Urothelium cell line (cell line): ENCODE results near the gene NUP62.
A peak's percentile ranks its signal among the peaks of the same experiment; 100 is the strongest.
"Not testable (repeated sequence)": the region's sequence is repeated elsewhere in the genome, so short reads cannot be mapped to it uniquely, and the experiment has no call there.

Source experiments
- DNase-seq: peaks from one replicate; pipeline ENCODE4 v3.0.0; 2011; ENCODE audit warnings: low spot score, mixed read lengths
- FAIRE-seq: peaks from 2 replicates; lab custom pipeline; 2011; peaks lifted over from hg19 to GRCh38; lab: Jason Lieb, UNC

The NUP62 gene

DNA sequence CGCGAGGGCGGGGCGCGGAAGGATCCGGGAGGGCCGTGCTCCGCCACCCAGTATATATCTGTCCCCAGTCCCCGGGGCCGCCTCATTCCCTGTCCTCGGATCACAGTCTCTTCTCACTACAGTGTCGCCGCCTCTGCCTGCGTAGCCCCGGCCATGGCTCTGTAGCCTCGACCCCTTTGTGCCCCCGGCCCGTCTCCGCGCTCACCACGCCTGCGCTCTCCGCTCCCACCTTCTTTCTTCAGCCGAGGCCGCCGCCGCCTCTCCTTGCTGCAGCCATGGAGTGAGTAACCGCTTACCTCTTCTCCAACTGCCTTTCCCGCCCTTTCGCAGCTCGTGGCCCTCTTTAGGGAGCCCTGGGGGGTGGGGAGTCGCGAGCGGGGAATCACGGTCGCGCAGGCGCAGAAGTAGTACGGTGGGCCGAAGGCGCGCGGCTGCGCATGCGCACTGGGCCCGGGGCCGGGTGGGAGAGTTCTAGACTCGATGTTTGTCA lies at the start of gene NUP62, which contains the start of gene ATF5:
NUP62 (minus strand) TSS at position 384 of the 490 bp plus-strand sequence. CDS start 19,697 bp downstream, outside the sequence.
ATF5 (plus strand) TSS at position 85 of the 490 bp plus-strand sequence. CDS start 1,646 bp downstream, outside the sequence.
- FAIRE-seq (peak; percentile 81), DNase-seq (peak; percentile 96)

- FAIRE-seq: no peak
- DNase-seq: no peak
Observed at GRCh38 chr19:49978324-49978723, 49.0 kb upstream of the NUP62 start.

DNA sequence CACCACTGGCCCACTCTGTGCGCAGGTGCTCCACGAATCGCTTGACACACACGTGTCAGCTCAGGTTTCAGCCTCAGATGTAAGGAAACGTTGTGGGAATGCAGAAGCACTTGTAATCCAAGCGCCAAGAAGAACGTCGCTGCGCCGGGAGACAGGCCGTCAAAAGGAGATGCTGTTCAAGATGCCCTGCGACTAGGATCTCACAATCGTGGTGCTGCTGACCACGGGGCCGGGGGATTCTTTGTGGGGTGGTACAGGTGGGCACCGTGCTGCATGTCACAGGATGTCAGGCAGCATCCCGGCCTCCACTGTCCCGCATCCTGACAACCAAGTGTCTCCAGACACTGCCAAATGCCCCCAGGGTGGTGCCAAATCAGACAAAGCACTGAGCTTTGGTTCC lies 48.6 kb upstream of the NUP62 start:
- no peak for FAIRE-seq

DNA sequence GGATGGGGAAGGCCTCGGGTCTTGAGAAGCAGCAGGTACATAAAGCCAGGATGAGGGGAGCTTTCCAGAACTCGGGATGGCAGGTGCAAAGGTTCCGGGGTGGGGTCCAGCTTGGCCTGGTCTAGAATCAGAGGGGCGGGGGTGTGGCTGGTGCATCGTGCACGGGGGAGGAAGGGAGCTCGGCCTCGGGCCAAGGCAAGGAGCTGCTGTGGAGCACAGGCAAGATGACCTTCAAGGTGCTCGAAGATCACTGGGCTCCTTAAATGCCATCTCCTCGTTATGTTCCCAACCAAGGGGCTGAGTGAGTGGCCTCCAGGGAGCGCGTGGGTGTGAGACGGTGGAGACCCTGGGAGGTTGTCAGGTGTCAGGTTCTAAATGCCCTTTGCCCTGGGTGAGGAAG lies 47.8 kb upstream of the NUP62 start:
- no peak for DNase-seq
- no peak for FAIRE-seq

More for the DNA sequence above, 48.6 kb upstream of the NUP62 start:
- no peak for DNase-seq

DNA sequence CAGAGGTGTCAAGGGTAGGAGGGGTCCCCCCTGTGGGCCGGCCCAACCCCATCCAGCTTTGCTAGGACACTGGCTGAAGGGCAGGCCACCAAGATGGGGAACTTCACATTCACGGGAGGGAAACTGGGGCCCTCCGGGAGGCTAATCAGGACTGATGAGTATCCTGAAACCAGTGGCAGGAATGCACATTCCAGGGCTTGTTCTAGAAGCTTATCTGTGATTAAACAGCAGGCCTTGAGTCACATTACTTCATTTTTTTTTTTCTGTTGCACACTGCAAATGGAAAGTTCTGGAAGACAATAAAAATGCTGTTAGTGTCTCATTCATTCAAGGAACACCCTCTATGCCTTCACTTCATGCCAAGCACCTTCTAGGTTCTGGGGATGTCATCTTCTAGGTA lies 47.2 kb upstream of the NUP62 start:
- FAIRE-seq: no peak
- DNase-seq: no peak

- DNase-seq: no peak
- no peak for FAIRE-seq
Observed at GRCh38 chr19:49975051-49975450, 45.7 kb upstream of the NUP62 start.

GRCh38 chr19:49973987-49974386 lies 44.7 kb upstream of the NUP62 start:
- FAIRE-seq (no peak), DNase-seq (no peak)

DNA sequence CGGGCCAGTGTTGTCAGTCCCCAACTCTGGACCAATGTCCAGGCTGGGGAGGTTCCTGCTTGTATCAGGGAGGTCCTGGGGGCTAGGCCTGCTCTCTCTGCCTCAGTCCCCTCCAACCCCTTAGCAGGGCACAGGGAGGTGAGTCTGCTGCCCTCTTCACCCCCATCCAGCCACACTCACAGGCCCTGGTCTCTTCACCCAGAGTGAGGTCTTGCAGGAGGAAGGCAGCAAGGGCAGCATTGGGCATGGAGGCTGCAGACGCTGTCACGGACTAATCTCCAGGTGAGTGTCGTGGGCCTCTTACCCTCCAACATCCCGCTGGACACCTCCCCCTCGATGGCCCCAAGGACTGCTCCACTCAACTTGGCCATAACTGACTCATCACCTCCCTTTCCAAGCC lies 43.5 kb upstream of the NUP62 start:
- FAIRE-seq (no peak), DNase-seq (no peak)

DNA sequence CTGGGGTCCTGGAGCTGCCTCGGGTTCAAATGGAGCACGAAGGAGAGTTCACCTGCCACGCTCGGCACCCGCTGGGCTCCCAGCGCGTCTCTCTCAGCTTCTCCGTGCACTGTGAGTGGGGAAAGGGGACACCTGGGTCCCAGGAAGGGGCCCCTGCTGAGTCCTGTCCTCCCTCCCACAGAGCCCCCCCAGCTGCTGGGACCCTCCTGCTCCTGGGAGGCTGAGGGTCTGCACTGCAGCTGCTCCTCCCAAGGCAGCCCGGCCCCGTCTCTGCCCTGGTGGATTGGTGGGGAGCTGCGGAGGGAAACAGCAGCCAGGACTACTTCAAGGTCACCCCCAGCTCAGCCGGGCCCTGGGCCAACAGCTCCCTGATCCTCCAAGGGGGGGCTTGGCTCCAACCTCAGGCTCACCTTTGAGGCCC lies 42.7 kb upstream of the NUP62 start:
- DNase-seq (no peak), FAIRE-seq (no peak)

DNA sequence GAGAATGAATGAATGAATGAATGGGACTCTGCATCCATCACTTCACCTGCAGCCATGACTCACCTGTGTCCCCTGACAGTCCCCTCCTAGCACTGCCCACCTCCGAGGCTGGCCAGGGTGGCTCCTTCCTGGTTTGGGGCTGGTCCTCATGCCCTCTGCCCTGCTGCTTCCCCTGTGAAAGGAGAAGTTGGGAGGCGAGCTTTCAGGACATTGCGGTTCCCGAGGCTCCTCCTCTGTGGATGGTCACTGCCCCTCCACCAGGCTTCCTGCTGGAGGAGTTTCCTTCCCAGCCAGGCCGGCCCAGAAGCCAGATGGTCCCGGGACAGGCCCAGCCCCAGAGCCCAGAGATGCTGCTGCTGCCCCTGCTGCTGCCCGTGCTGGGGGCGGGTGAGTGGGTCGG lies 40.1 kb upstream of the NUP62 start:
- FAIRE-seq: not testable (repeated sequence)

DNA sequence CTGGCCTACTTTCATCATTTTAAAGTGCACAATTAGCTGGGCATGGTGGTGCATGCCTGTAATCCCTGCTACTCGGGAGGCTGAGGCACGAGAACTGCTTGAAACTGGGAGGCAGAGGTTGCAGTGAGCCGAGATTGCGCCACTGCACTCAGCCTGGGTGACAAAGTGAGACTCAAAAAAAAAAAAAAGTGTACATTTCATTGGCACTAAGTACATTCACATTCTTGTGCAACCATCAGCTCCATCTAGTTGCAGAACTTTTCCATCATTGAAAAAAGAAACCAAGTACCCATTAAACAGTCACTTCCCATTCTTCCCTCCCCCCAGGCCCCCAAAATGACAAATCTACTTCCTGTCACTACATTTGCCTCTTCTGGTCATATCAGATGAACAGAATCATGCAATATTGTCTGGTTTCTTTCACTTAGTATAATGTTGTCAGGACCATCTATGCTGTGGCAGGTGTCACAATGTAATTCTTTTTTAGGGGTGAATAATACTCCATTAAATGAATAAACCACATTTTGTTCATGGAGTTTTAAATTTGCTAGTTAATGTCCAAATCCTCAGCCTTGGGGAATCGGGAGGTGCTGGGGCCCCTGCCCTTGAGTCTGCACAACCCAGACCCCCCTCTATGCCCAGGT lies 39.1 kb upstream of the NUP62 start:
- DNase-seq: no peak
- no peak for FAIRE-seq

More for the DNA sequence above, 40.1 kb upstream of the NUP62 start:
- DNase-seq: not testable (repeated sequence)

- FAIRE-seq, DNase-seq: not testable (repeated sequence)
Observed at GRCh38 chr19:49960980-49961379, 31.7 kb upstream of the NUP62 start, which contains the start of gene SIGLEC11. Gene SIGLEC11 (minus strand): TSS chr19:49961172. CDS start chr19:49961081, 91 bp downstream.

DNA sequence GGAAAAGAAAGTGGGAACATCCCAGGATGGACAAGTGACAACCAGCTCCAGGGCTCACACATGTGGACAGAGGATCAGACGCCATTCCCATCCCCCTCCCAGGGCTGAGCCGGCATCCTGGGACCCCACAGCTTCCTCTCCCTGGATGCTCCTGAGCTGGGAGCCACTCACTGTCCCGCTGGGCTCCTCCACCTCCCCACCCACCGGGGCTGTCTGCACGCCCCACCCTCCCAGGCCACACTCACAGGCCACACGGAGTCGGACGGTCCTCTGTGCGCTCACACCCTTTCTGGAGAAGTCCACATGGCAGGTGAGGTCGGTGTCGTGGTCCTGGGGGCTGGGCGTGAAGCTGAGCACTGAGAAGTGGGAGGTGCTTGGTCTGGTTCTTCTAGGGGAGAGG lies 30.6 kb upstream of the NUP62 start:
- FAIRE-seq, DNase-seq: not testable (repeated sequence)

DNA sequence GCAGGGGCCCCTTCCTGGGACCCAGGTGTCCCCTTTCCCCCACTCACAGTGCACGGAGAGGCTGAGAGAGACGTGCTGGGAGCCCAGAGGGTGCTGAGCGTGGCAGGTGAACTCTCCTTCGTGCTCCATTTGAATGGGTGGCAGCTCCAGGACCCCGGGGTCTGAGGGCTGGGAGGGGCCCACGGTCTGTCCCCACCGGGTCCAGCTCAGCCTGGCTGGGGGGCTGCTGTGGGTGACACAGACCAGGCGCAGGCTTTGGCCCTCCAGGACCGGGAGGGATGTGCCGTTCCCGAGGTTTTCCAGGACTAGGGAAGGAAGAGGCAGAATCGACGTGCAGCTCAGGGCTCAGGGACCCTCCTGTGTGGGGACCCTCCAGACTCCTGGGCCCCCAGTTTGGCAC lies 29.3 kb upstream of the NUP62 start:
- not testable (repeated sequence) for FAIRE-seq

GRCh38 chr19:49958144-49958543 lies 28.8 kb upstream of the NUP62 start:
- not testable (repeated sequence) for FAIRE-seq, DNase-seq

More for the DNA sequence above, 29.3 kb upstream of the NUP62 start:
- not testable (repeated sequence) for DNase-seq

DNA sequence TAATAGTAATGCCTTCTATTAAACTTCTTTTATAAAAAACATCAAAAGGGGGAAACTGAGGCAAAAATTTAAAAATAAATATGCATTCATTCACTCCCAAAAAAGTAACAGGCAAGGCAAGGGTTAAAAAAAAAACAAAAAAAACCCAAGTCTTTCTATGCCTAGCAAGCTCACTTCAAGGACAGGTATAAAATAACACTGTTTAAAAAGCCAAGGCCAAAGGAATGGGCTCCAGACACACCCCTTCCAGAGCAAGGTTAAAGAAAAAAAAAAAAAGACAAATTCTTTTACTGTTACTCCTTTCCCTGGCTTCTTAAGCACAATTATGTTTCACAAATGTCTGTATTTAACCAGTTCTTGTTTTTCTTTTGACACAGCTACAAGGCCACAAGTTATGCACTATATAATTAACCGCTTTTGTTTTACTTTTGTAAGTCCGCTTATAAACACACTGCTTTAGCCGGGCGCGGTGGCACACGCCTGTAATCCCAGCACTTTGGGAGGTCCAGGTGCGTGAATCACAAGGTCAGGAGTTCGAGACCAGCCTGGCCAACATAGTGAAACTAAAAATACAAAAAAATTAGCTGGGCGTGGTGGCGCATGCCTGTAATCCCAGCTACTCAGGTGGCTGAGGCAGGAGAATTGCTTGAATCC lies 28.1 kb upstream of the NUP62 start:
- FAIRE-seq (no peak), DNase-seq (no peak)

- FAIRE-seq (no peak), DNase-seq (no peak)
Observed at GRCh38 chr19:49956115-49956495, 26.8 kb upstream of the NUP62 start.

DNA sequence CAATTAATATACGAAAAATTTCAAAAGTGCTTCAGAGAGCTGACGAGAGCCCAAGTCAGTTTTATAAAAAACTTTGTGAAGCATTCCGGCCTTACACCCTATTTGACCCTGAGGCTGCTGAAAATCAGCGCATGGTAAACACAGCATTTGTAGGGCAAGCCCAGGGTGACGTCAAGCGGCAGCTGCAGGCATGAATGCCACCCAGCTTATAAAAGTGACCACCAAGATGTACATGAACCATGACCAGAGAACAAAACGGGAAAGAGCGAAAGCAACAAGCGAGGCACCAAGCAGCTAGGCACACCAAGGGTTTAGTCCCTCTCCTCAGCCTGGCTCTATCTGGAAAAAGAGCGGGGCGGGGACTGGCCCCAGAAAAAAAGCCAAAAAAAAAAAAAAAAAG lies 25.6 kb upstream of the NUP62 start:
- DNase-seq (no peak), FAIRE-seq (no peak)

GRCh38 chr19:49954092-49954829 lies 25.0 kb upstream of the NUP62 start:
- DNase-seq (no peak), FAIRE-seq (no peak)

DNA sequence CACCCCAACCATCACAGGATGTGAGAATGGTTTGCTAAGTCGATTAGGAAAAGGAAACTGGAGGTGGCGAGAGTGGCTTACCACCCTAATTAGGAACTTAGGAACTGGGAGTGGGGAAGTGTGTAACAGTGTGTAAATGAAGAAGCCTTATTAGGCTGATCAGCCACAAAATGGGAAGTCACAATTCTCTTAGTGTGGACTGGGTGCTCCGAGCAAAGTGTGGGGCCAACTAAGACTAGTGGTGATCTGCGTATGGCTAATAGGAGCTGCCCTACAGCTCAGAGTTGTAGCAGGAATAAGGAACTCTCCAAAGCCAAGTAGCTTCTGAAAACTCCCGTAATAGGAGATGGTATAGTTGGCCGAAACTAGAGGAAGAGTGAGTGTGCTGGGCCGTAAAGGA lies 24.1 kb upstream of the NUP62 start:
- FAIRE-seq: no peak

GRCh38 chr19:49952906-49953305 lies 23.6 kb upstream of the NUP62 start:
- DNase-seq: no peak
- no peak for FAIRE-seq

More for the DNA sequence above, 24.1 kb upstream of the NUP62 start:
- no peak for DNase-seq
